K562 (cell line): ENCODE data around the gene PHF1. TPM values are rescaled to one million over a fixed set of nuclear protein-coding genes. Genes with fewer than 3 reads are reported as not detected.

Source experiments
- BHLHE40 ChIP-seq: IDR thresholded peaks from 2 replicates; pipeline ENCODE4 v1.6.1; 2011; ENCODE audit warnings: low read length, improper control_type of control experiment
- DIDO1 ChIP-seq: fragments of 450-650 bp; IDR thresholded peaks from 2 replicates; pipeline ENCODE4 v1.6.1; 2016; ENCODE audit warnings: low read depth, missing biosample characterization, missing genetic modification characterization
- KLF1 ChIP-seq: fragments of 450-650 bp; IDR thresholded peaks from 2 replicates; pipeline ENCODE4 v1.6.1; 2016; ENCODE audit warnings: missing genetic modification characterization, missing compliant biosample characterization
- MEIS2 ChIP-seq: fragments of 450-650 bp; IDR thresholded peaks from 2 replicates; pipeline ENCODE4 v1.6.1; 2014; ENCODE audit warnings: mild to moderate bottlenecking; ENCODE audit not compliant: partially characterized antibody
- MIER1 ChIP-seq: fragments of 450-650 bp; IDR thresholded peaks from 2 replicates; pipeline ENCODE4 v1.6.1; 2016; ENCODE audit warnings: antibody characterized with exemption, mild to moderate bottlenecking, low read depth
- PML ChIP-seq: IDR thresholded peaks from 2 replicates; pipeline ENCODE4 v1.6.1; 2012; ENCODE audit warnings: low read length, inconsistent platforms
- PREB ChIP-seq: sonication (generic); formaldehyde crosslinking; IDR thresholded peaks from 2 replicates; pipeline ENCODE4 v1.8.1; 2023; ENCODE audit warnings: mild to moderate bottlenecking, missing genetic modification reagents
- RBM22 ChIP-seq: fragments of 200-400 bp; formaldehyde crosslinking; IDR thresholded peaks from 2 replicates; pipeline ENCODE4 v1.6.1; 2018; ENCODE audit warnings: low read length, low read depth; ENCODE audit not compliant: poor library complexity, severe bottlenecking
- SAFB ChIP-seq: fragments of 200-400 bp; formaldehyde crosslinking; IDR thresholded peaks from 2 replicates; pipeline ENCODE4 v1.6.1; 2017; ENCODE audit warnings: low read depth, low read length, borderline replicate concordance
- TRIM24 ChIP-seq, 2 experiments: fragments of 450-650 bp; IDR thresholded peaks; 2 replicates each; pipeline ENCODE4 v1.6.1; 2016
- TSC22D4 ChIP-seq: fragments of 450-650 bp; IDR thresholded peaks from 2 replicates; pipeline ENCODE4 v1.6.1; 2016; ENCODE audit warnings: missing genetic modification characterization, missing biosample characterization, control low read depth
- XRCC5 ChIP-seq: fragments of 200-400 bp; formaldehyde crosslinking; IDR thresholded peaks from 2 replicates; pipeline ENCODE4 v1.6.1; 2017; ENCODE audit warnings: low read depth, mild to moderate bottlenecking, low read length
- YY1 ChIP-seq, 3 experiments: IDR thresholded peaks; 2 replicates each; pipeline ENCODE4 v1.6.1; 2011; ENCODE audit warnings: low read length in 2 of 3, mild to moderate bottlenecking in 2 of 3, moderate library complexity in 2 of 3, borderline replicate concordance in 1 of 3, control low read depth in 1 of 3, low read depth in 1 of 3; ENCODE audit not compliant: insufficient read depth in 3 of 3, insufficient replicate concordance in 2 of 3, control insufficient read depth in 1 of 3, insufficient read length in 1 of 3; ENCODE audit errors: extremely low read depth in 1 of 3
- ZNF124 ChIP-seq: sonication (generic); formaldehyde crosslinking; IDR thresholded peaks from 2 replicates; pipeline ENCODE4 v1.8.1; 2022; ENCODE audit warnings: missing genetic modification reagents
- ZNF175 ChIP-seq: fragments of 200-800 bp; sonication (Bioruptor generic); IDR thresholded peaks from 2 replicates; pipeline ENCODE4 v1.6.1; 2016; ENCODE audit warnings: low read depth, mild to moderate bottlenecking, missing genetic modification characterization, missing compliant biosample characterization
- ZNF449 ChIP-seq: fragments of 250-450 bp; sonication (Bioruptor Pico); IDR thresholded peaks from 2 replicates; pipeline ENCODE4 v1.8.0; 2022; ENCODE audit warnings: moderate library complexity, mild to moderate bottlenecking, inconsistent platforms
- ZNF511 ChIP-seq: sonication (generic); formaldehyde crosslinking; IDR thresholded peaks from 2 replicates; pipeline ENCODE4 v1.8.0; 2022; ENCODE audit warnings: mild to moderate bottlenecking, missing genetic modification reagents
- ZNF695 ChIP-seq: fragments of 450-650 bp; formaldehyde crosslinking; IDR thresholded peaks from 2 replicates; pipeline ENCODE4 v1.4.0; 2020; ENCODE audit warnings: mild to moderate bottlenecking, moderate library complexity
- ZNF766 ChIP-seq: fragments of 200-800 bp; sonication (Bioruptor generic); conservative IDR thresholded peaks from 2 replicates; pipeline ENCODE4 v1.6.1; 2016; ENCODE audit warnings: missing genetic modification characterization, missing compliant biosample characterization
- polyA plus RNA-seq, 8 experiments: library from polyadenylated mRNA; depleted of rRNA in 4 of 8; stranded (reverse) in 5 of 8; unstranded in 3 of 8; fragments of >200 nt; fragmentation: Nextera tagmentation in 2 of 8; fragmentation: Illumina TruSeq in 1 of 8; extraction: Ambion mirVana in 2 of 8; extraction: Trizol in 1 of 8; gene quantifications; 2 replicates each; pipeline versions ENCODE4 v1.2.1 to v1.2.3, GENCODE V29; 2011 to 2014; ENCODE audit warnings: inconsistent platforms in 1 of 8, missing spikeins in 1 of 8
- total RNA-seq, 7 experiments: library from RNA; depleted of rRNA in 6 of 7; stranded (reverse); fragments of >200 nt in 6 of 7; fragmentation: Illumina TruSeq in 2 of 7; extraction: Trizol in 2 of 7; gene quantifications; 2 replicates each; pipeline versions ENCODE4 v1.2.1 to v1.2.3, GENCODE V29; 2011 to 2021; ENCODE audit warnings: low replicate concordance in 1 of 7
- TF ChIP-seq, protein P1 (sequence below): fragments of 250-450 bp; sonication (Bioruptor Pico); IDR thresholded peaks from 2 replicates; pipeline ENCODE4 v1.5.0; 2021
- TF ChIP-seq, protein P2 (sequence below): IDR thresholded peaks from 2 replicates; pipeline ENCODE4 v1.6.1; 2011; ENCODE audit warnings: borderline replicate concordance, low read depth, mild to moderate bottlenecking, moderate library complexity, low read length; ENCODE audit not compliant: insufficient read depth, poor library complexity, severe bottlenecking

PHF1 gene
- total and polyA plus RNA-seq, 9 of the 15 experiments (the other 6 are each of a cell fraction or from before 2014, with no cell fraction given): 3.7 to 64.2 (median 33.7) TPM

DNA sequence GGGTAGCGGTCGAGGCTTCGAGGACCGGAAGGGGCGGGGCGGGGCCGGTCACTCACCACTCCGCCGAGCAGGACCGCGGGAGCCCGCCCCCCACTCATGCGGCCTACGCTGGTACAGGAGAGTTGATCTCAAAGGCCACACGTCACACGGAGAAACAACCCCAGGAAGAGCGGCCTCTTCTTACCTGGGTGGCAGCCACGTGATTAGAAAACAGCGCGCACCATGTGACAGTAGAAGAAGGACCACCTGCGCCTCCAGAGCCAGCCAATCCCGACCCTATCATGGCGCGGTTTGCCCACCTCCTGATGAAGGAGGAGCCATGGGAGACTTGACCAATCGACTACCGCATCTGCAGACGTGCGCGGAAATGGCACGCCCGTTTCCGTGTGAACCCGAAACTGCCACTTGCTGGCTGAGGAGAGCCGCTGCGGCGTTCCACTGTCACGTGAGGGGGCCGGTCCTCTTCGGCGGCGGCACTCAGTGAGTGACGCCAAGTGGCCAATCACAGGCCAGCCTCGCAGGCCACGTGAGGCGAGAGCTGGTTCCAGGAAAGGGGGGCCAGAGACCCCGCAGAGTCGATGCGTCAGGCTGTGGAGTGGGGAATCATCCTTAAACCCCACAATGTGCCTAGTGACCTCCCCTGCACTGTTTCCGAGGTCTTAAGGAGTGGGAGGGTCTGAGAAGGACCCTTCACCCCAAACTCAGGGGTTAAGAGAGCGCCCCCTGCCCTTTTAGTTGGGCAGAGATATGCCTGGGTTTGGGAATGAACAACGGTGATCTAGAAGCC, 7.3 kb downstream of the PHF1 start, which contains the start of gene CUTA (continued):
- TF ChIP-seq, protein P1, sequence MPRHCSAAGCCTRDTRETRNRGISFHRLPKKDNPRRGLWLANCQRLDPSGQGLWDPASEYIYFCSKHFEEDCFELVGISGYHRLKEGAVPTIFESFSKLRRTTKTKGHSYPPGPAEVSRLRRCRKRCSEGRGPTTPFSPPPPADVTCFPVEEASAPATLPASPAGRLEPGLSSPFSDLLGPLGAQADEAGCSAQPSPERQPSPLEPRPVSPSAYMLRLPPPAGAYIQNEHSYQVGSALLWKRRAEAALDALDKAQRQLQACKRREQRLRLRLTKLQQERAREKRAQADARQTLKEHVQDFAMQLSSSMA (CRISPR knock-in tag): no peak
- TF ChIP-seq TSC22D4 (tag) (no peak), PML (peak; percentile 70), YY1 (IDR thresholded peaks at IDR 0.05; ENCODE audit: borderline replicate concordance in 1 of 3, control insufficient read depth in 1 of 3, extremely low read depth in 1 of 3, insufficient read depth in 3 of 3, insufficient read length in 1 of 3, insufficient replicate concordance in 2 of 3, low read depth in 1 of 3, low read length in 2 of 3) (peak in 2 of 3 experiments; percentile 70 to 79), MEIS2 (peak; percentile 95), XRCC5 (peak; percentile 71; the same call in 1 of the 2 replicates), ZNF695 (CRISPR knock-in tag) (no peak), ZNF511 (CRISPR knock-in tag) (no peak), KLF1 (tag) (no peak), ZNF175 (CRISPR knock-in tag) (no peak; the same call in none of the 2 replicates), DIDO1 (tag) (peak; percentile 20; the same call in 1 of the 2 replicates), MIER1 (no peak), SAFB (peak; percentile 66; the same call in 1 of the 2 replicates), BHLHE40 (peak; percentile 100), ZNF449 (CRISPR knock-in tag) (no peak), ZNF124 (no peak), TRIM24 (IDR thresholded peaks at IDR 0.05) (no peak; a peak in 1 of 4 replicates), PREB (CRISPR knock-in tag) (no peak), ZNF766 (CRISPR knock-in tag) (0 out of 2 replicates have a peak, but pooled peaks have one; percentile 62), RBM22 (no peak)
- TF ChIP-seq, protein P2, sequence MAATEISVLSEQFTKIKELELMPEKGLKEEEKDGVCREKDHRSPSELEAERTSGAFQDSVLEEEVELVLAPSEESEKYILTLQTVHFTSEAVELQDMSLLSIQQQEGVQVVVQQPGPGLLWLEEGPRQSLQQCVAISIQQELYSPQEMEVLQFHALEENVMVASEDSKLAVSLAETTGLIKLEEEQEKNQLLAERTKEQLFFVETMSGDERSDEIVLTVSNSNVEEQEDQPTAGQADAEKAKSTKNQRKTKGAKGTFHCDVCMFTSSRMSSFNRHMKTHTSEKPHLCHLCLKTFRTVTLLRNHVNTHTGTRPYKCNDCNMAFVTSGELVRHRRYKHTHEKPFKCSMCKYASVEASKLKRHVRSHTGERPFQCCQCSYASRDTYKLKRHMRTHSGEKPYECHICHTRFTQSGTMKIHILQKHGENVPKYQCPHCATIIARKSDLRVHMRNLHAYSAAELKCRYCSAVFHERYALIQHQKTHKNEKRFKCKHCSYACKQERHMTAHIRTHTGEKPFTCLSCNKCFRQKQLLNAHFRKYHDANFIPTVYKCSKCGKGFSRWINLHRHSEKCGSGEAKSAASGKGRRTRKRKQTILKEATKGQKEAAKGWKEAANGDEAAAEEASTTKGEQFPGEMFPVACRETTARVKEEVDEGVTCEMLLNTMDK: peak; percentile 75
